ENCODE results near the gene NCAM1.
A peak's percentile ranks its signal among the peaks of the same experiment; 100 is the strongest.

Gene NCAM1

GRCh38 chr11:113104691-113105251 is 143.6 kb downstream of the NCAM1 start:
- ChIA-PET CTCF (no interaction called here), POLR2A (no interaction called here)
- no peak overlapping the region for H3K27ac ChIP-seq (ENCODE audit: insufficient read depth in 1 of 2, low read depth in 1 of 2, low read length in 2 of 2, poor library complexity in 1 of 2, severe bottlenecking in 2 of 2)
- no peaks in the 10 kb centered on the region for H3K4me1 ChIP-seq (ENCODE audit: control extremely low read depth in 1 of 4, control insufficient read depth in 4 of 4, insufficient read depth in 4 of 4, low read length in 3 of 4)
- H3K4me3 ChIP-seq (ENCODE audit: control insufficient read depth in 1 of 7, extremely low read depth in 1 of 7, insufficient read depth in 4 of 7, low read depth in 2 of 7, low read length in 6 of 7), result no peak overlapping the region
- no peaks in the 10 kb centered on the region for H3K36me3 ChIP-seq (ENCODE audit: control insufficient read depth in 4 of 4, insufficient read depth in 4 of 4, low read length in 3 of 4)
- peaks cover 3 to 18% (median 4%) of the 10 kb centered on the region in 5 experiments for H3K27me3 ChIP-seq (replicated peaks in 2 of 5; ENCODE audit: control insufficient read depth in 4 of 5, insufficient read depth in 5 of 5, low read length in 4 of 5)
- H3K9me3 ChIP-seq (ENCODE audit: control extremely low read depth in 1 of 5, control insufficient read depth in 4 of 5, insufficient read depth in 2 of 5, low read depth in 1 of 5, low read length in 4 of 5), result no peaks in the 10 kb centered on the region
- WGBS (ENCODE audit: insufficient coverage), result 96% methylated on average over 2 of the region's 4 CpGs
- no peak for DNase-seq

GRCh38 chr11:113105592-113105991 is 144.4 kb downstream of the NCAM1 start:
- Histone ChIP-seq H3K27ac (ENCODE audit: insufficient read depth in 1 of 2, low read depth in 1 of 2, low read length in 2 of 2, poor library complexity in 1 of 2, severe bottlenecking in 2 of 2) (no peak overlapping the region), H3K9me3 (ENCODE audit: control extremely low read depth in 1 of 5, control insufficient read depth in 4 of 5, insufficient read depth in 2 of 5, low read depth in 1 of 5, low read length in 4 of 5) (no peaks in the 10 kb centered on the region), H3K4me1 (ENCODE audit: control extremely low read depth in 1 of 4, control insufficient read depth in 4 of 4, insufficient read depth in 4 of 4, low read length in 3 of 4) (no peaks in the 10 kb centered on the region), H3K4me3 (ENCODE audit: control insufficient read depth in 1 of 7, extremely low read depth in 1 of 7, insufficient read depth in 4 of 7, low read depth in 2 of 7, low read length in 6 of 7) (no peak overlapping the region), H3K27me3 (replicated peaks in 2 of 5; ENCODE audit: control insufficient read depth in 4 of 5, insufficient read depth in 5 of 5, low read length in 4 of 5) (peaks cover 3 to 18% (median 4%) of the 10 kb centered on the region in 5 experiments), H3K36me3 (ENCODE audit: control insufficient read depth in 4 of 4, insufficient read depth in 4 of 4, low read length in 3 of 4) (no peaks in the 10 kb centered on the region)
- WGBS (ENCODE audit: insufficient coverage), result 80% methylated on average over 1 of the region's 2 CpGs
- no peak for DNase-seq
- CTCF ChIA-PET, result no interaction called here
- POLR2A ChIA-PET, result no interaction called here

GRCh38 chr11:113106507-113106906 is 145.3 kb downstream of the NCAM1 start:
- Histone ChIP-seq H3K36me3 (ENCODE audit: control insufficient read depth in 4 of 4, insufficient read depth in 4 of 4, low read length in 3 of 4) (no peaks in the 10 kb centered on the region), H3K9me3 (ENCODE audit: control extremely low read depth in 1 of 5, control insufficient read depth in 4 of 5, insufficient read depth in 2 of 5, low read depth in 1 of 5, low read length in 4 of 5) (no peaks in the 10 kb centered on the region), H3K27ac (ENCODE audit: insufficient read depth in 1 of 2, low read depth in 1 of 2, low read length in 2 of 2, poor library complexity in 1 of 2, severe bottlenecking in 2 of 2) (no peak overlapping the region), H3K27me3 (replicated peaks in 2 of 5; ENCODE audit: control insufficient read depth in 4 of 5, insufficient read depth in 5 of 5, low read length in 4 of 5) (peaks cover 3 to 18% (median 4%) of the 10 kb centered on the region in 5 experiments), H3K4me3 (ENCODE audit: control insufficient read depth in 1 of 7, extremely low read depth in 1 of 7, insufficient read depth in 4 of 7, low read depth in 2 of 7, low read length in 6 of 7) (no peak overlapping the region), H3K4me1 (ENCODE audit: control extremely low read depth in 1 of 4, control insufficient read depth in 4 of 4, insufficient read depth in 4 of 4, low read length in 3 of 4) (no peaks in the 10 kb centered on the region)
- CTCF ChIA-PET, result no interaction called here
- no CpG with 5 or more reads among the region's 2 CpGs for WGBS (ENCODE audit: insufficient coverage)
- POLR2A ChIA-PET, result no interaction called here
- DNase-seq, result no peak

GRCh38 chr11:113110046-113110445 is 148.8 kb downstream of the NCAM1 start:
- POLR2A ChIA-PET, result no interaction called here
- peaks cover 0 to 3% (median under 1%) of the 10 kb centered on the region in 5 experiments for H3K27me3 ChIP-seq (replicated peaks in 2 of 5; ENCODE audit: control insufficient read depth in 4 of 5, insufficient read depth in 5 of 5, low read length in 4 of 5)
- DNase-seq, result no peak
- no peaks in the 10 kb centered on the region for H3K4me1 ChIP-seq (ENCODE audit: control extremely low read depth in 1 of 4, control insufficient read depth in 4 of 4, insufficient read depth in 4 of 4, low read length in 3 of 4)
- no peak overlapping the region for H3K4me3 ChIP-seq (ENCODE audit: control insufficient read depth in 1 of 7, extremely low read depth in 1 of 7, insufficient read depth in 4 of 7, low read depth in 2 of 7, low read length in 6 of 7)
- H3K27ac ChIP-seq (ENCODE audit: insufficient read depth in 1 of 2, low read depth in 1 of 2, low read length in 2 of 2, poor library complexity in 1 of 2, severe bottlenecking in 2 of 2), result no peak overlapping the region
- WGBS (ENCODE audit: insufficient coverage), result no CpG with 5 or more reads among the region's 1 CpG
- CTCF ChIA-PET, result no interaction called here
- no peaks in the 10 kb centered on the region for H3K36me3 ChIP-seq (ENCODE audit: control insufficient read depth in 4 of 4, insufficient read depth in 4 of 4, low read length in 3 of 4)
- H3K9me3 ChIP-seq (ENCODE audit: control extremely low read depth in 1 of 5, control insufficient read depth in 4 of 5, insufficient read depth in 2 of 5, low read depth in 1 of 5, low read length in 4 of 5), result no peaks in the 10 kb centered on the region

- POLR2A ChIA-PET, result no interaction called here
- 100% methylated on average over 2 of the region's 2 CpGs for WGBS (ENCODE audit: insufficient coverage)
- H3K9me3 ChIP-seq (ENCODE audit: control extremely low read depth in 1 of 5, control insufficient read depth in 4 of 5, insufficient read depth in 2 of 5, low read depth in 1 of 5, low read length in 4 of 5), result no peaks in the 10 kb centered on the region
- H3K36me3 ChIP-seq (ENCODE audit: control insufficient read depth in 4 of 4, insufficient read depth in 4 of 4, low read length in 3 of 4), result no peaks in the 10 kb centered on the region
- H3K4me3 ChIP-seq (ENCODE audit: control insufficient read depth in 1 of 7, extremely low read depth in 1 of 7, insufficient read depth in 4 of 7, low read depth in 2 of 7, low read length in 6 of 7), result no peak overlapping the region
- H3K4me1 ChIP-seq (ENCODE audit: control extremely low read depth in 1 of 4, control insufficient read depth in 4 of 4, insufficient read depth in 4 of 4, low read length in 3 of 4), result no peaks in the 10 kb centered on the region
- CTCF ChIA-PET, result interaction anchor here (1.5 kb wide), 1 partner anchor 17 kb away, joined by 3 read pairs; no protein-coding TSS in a partner anchor
- H3K27me3 ChIP-seq (replicated peaks in 2 of 5; ENCODE audit: control insufficient read depth in 4 of 5, insufficient read depth in 5 of 5, low read length in 4 of 5), result peaks cover 0 to 2% (median 0%) of the 10 kb centered on the region in 5 experiments
- H3K27ac ChIP-seq (ENCODE audit: insufficient read depth in 1 of 2, low read depth in 1 of 2, low read length in 2 of 2, poor library complexity in 1 of 2, severe bottlenecking in 2 of 2), result no peak overlapping the region
- DNase-seq, result no peak
Observed at GRCh38 chr11:113111156-113111555, 149.9 kb downstream of the NCAM1 start.

- Histone ChIP-seq H3K36me3 (ENCODE audit: control insufficient read depth in 4 of 4, insufficient read depth in 4 of 4, low read length in 3 of 4) (no peaks in the 10 kb centered on the region), H3K27me3 (replicated peaks in 2 of 5; ENCODE audit: control insufficient read depth in 4 of 5, insufficient read depth in 5 of 5, low read length in 4 of 5) (peaks cover 0 to 2% (median 0%) of the 10 kb centered on the region in 5 experiments), H3K4me1 (ENCODE audit: control extremely low read depth in 1 of 4, control insufficient read depth in 4 of 4, insufficient read depth in 4 of 4, low read length in 3 of 4) (no peaks in the 10 kb centered on the region), H3K27ac (ENCODE audit: insufficient read depth in 1 of 2, low read depth in 1 of 2, low read length in 2 of 2, poor library complexity in 1 of 2, severe bottlenecking in 2 of 2) (no peak overlapping the region), H3K4me3 (ENCODE audit: control insufficient read depth in 1 of 7, extremely low read depth in 1 of 7, insufficient read depth in 4 of 7, low read depth in 2 of 7, low read length in 6 of 7) (no peak overlapping the region), H3K9me3 (ENCODE audit: control extremely low read depth in 1 of 5, control insufficient read depth in 4 of 5, insufficient read depth in 2 of 5, low read depth in 1 of 5, low read length in 4 of 5) (no peaks in the 10 kb centered on the region)
- DNase-seq, result no peak
- ChIA-PET POLR2A (no interaction called here), CTCF (interaction anchor here (3.2 kb wide), 1 partner anchor 524 kb away, joined by 25 read pairs; no protein-coding TSS in a partner anchor)
- no CpG with 5 or more reads among the region's 3 CpGs for WGBS (ENCODE audit: insufficient coverage)
Observed at GRCh38 chr11:113112307-113112706, 151.1 kb downstream of the NCAM1 start.

GRCh38 chr11:113113801-113114704 is 152.8 kb downstream of the NCAM1 start:
- POLR2A ChIA-PET, result no interaction called here
- CTCF ChIA-PET, result interaction anchor here (0.6 to 3.2 kb wide), 7 partner anchors 10 to 526 kb away, joined by 3 to 25 read pairs (median 5); no protein-coding TSS in a partner anchor
- no peaks in the 10 kb centered on the region for H3K9me3 ChIP-seq (ENCODE audit: control extremely low read depth in 1 of 5, control insufficient read depth in 4 of 5, insufficient read depth in 2 of 5, low read depth in 1 of 5, low read length in 4 of 5)
- H3K4me3 ChIP-seq (ENCODE audit: control insufficient read depth in 1 of 7, extremely low read depth in 1 of 7, insufficient read depth in 4 of 7, low read depth in 2 of 7, low read length in 6 of 7), result no peak overlapping the region
- peaks cover 0 to 2% (median under 1%) of the 10 kb centered on the region in 5 experiments for H3K27me3 ChIP-seq (replicated peaks in 2 of 5; ENCODE audit: control insufficient read depth in 4 of 5, insufficient read depth in 5 of 5, low read length in 4 of 5)
- no peaks in the 10 kb centered on the region for H3K4me1 ChIP-seq (ENCODE audit: control extremely low read depth in 1 of 4, control insufficient read depth in 4 of 4, insufficient read depth in 4 of 4, low read length in 3 of 4)
- DNase-seq, result peak; percentile 19 to 49 (median 29)
- WGBS (ENCODE audit: insufficient coverage), result 86% methylated on average over 5 of the region's 5 CpGs
- no peaks in the 10 kb centered on the region for H3K36me3 ChIP-seq (ENCODE audit: control insufficient read depth in 4 of 4, insufficient read depth in 4 of 4, low read length in 3 of 4)
- no peak overlapping the region for H3K27ac ChIP-seq (ENCODE audit: insufficient read depth in 1 of 2, low read depth in 1 of 2, low read length in 2 of 2, poor library complexity in 1 of 2, severe bottlenecking in 2 of 2)
